ENCODE measurements around the gene RASSF5.

RASSF5 gene

GRCh38 chr1:206635080-206635977, 128.0 kb downstream of the RASSF5 start, which contains the start of gene DYRK3:
DYRK3 (plus strand) TSS chr1:206635536; CDS start chr1:206635704, 168 bp downstream.
- DNase-seq (ENCODE audit: low spot score): peak; percentile 86

- no peak for DNase-seq (ENCODE audit: low spot score)
Observed at GRCh38 chr1:206635978-206636345, 128.6 kb downstream of the RASSF5 start.

- peak; percentile 19 for DNase-seq (ENCODE audit: low spot score)
Observed at GRCh38 chr1:206636671-206637070, 129.3 kb downstream of the RASSF5 start.

GRCh38 chr1:206637605-206638004, 130.3 kb downstream of the RASSF5 start:
- no peak for DNase-seq (ENCODE audit: low spot score)

All from cerebellar cortex (tissue), 1 donor.